T-cell (primary cell): ENCODE measurements around the gene UBAP1L. TPM values are rescaled to one million over a fixed set of nuclear protein-coding genes. Genes with fewer than 3 reads are reported as not detected.
A peak's percentile ranks its signal among the peaks of the same experiment; 100 is the strongest.
"Not testable (repeated sequence)": the region's sequence is repeated elsewhere in the genome, so short reads cannot be mapped to it uniquely, and the experiment has no call there.

Experiments used
- ATAC-seq, 4 experiments: fragments of 200-7000 bp in 3 of 4; fragments of 150-1000 bp in 1 of 4; cut with Tn5 transposase; replicated peaks in 1 of 4; 1 replicate in 3 of 4; 2 replicates in 1 of 4; pipeline ENCODE4 v1.10.0; 2021; ENCODE audit warnings: moderate library complexity in 3 of 4, mild to moderate bottlenecking in 2 of 4, moderate number of reproducible peaks in 1 of 4
- CTCF ChIA-PET, 2 donors: fragments of 300-600 bp; sonication (Branson Sonifier 250); formaldehyde crosslinking; loops; one replicate each; lab custom pipeline; 2022; ENCODE audit warnings: antibody characterized with exemption in 2 of 2; lab: Charles Lee
- POLR2A ChIA-PET, 2 donors: fragments of 300-600 bp; sonication (Branson Sonifier 250); formaldehyde crosslinking; loops; one replicate each; lab custom pipeline; 2022; ENCODE audit warnings: antibody characterized with exemption in 2 of 2; lab: Charles Lee
- DNase-seq, 35 experiments: peaks; one replicate each; pipeline versions ENCODE4 v3.0.0 to v3.0.0-alpha.2; 2013 to 2023
- H3K27ac ChIP-seq: one replicate; pipeline ENCODE4 v1.5.1; 2013; ENCODE audit warnings: low read length
- H3K27me3 ChIP-seq, 2 experiments: replicated peaks in 1 of 2; 1 replicate in 1 of 2; 2 replicates in 1 of 2; pipeline versions ENCODE4 v1.6.1 to v1.7.0; 2013; ENCODE audit warnings: low read length in 1 of 2, mixed read lengths in 1 of 2; ENCODE audit not compliant: control insufficient read depth in 2 of 2, insufficient read depth in 2 of 2; ENCODE audit errors: extremely low read depth in 1 of 2
- H3K36me3 ChIP-seq, 2 donors: 1 replicate in 1 of 2; 2 replicates in 1 of 2; pipeline versions ENCODE4 v1.6.1 to v1.7.0; 2013; ENCODE audit warnings: low read length in 1 of 2; ENCODE audit not compliant: control insufficient read depth in 2 of 2, insufficient read depth in 1 of 2; ENCODE audit errors: extremely low read depth in 1 of 2
- H3K4me1 ChIP-seq, 2 experiments: 1 replicate in 1 of 2; 2 replicates in 1 of 2; pipeline versions ENCODE4 v1.6.1 to v1.7.0; 2013; ENCODE audit warnings: low read length in 2 of 2, mixed read lengths in 1 of 2; ENCODE audit not compliant: insufficient read depth in 2 of 2, control insufficient read depth in 1 of 2; ENCODE audit errors: extremely low read depth in 1 of 2
- H3K4me3 ChIP-seq, 2 donors: 1 replicate in 1 of 2; 2 replicates in 1 of 2; pipeline versions ENCODE4 v1.5.1 to v1.7.0; 2013; ENCODE audit warnings: mild to moderate bottlenecking in 2 of 2, low read length in 1 of 2, moderate library complexity in 1 of 2; ENCODE audit not compliant: control insufficient read depth in 1 of 2; ENCODE audit errors: extremely low read depth in 1 of 2
- H3K9me3 ChIP-seq: 2 replicates; pipeline ENCODE4 v1.7.0; 2013
- H3K27ac Mint-ChIP-seq, 2 donors: one replicate each; pipeline ENCODE4 v1.8.0; 2020 to 2021; ENCODE audit warnings: mild to moderate bottlenecking in 2 of 2, mixed read lengths in 2 of 2
- H3K27me3 Mint-ChIP-seq, 2 donors: one replicate each; pipeline ENCODE4 v1.8.0; 2021 to 2022; ENCODE audit warnings: mixed read lengths in 2 of 2
- H3K36me3 Mint-ChIP-seq: one replicate; pipeline ENCODE4 v1.8.0; 2021; ENCODE audit warnings: mixed read lengths
- H3K4me1 Mint-ChIP-seq, 3 donors: one replicate each; pipeline ENCODE4 v1.8.0; 2020 to 2022; ENCODE audit warnings: mixed read lengths in 3 of 3, mild to moderate bottlenecking in 1 of 3
- H3K4me3 Mint-ChIP-seq, 3 donors: one replicate each; pipeline ENCODE4 v1.8.0; 2020 to 2022; ENCODE audit warnings: mild to moderate bottlenecking in 3 of 3, mixed read lengths in 3 of 3, moderate library complexity in 3 of 3
- H3K9me3 Mint-ChIP-seq, 3 donors: one replicate each; pipeline ENCODE4 v1.8.0; 2020 to 2022; ENCODE audit warnings: mixed read lengths in 3 of 3
- WGBS: methylation state at CpG from one replicate; pipeline ENCODE4 v1.1.5; 2013; ENCODE audit warnings: missing lambda C conversion rate; ENCODE audit not compliant: insufficient coverage; 5-methylcytosine and 5-hydroxymethylcytosine counted together
- total RNA-seq, 35 experiments: library from RNA in 6 of 35; stranded (reverse) in 6 of 35; fragments of 120-200 nt in 1 of 35; gene quantifications; one replicate each; pipeline versions ENCODE4 v1.2.1 to v1.2.4 and lab custom pipeline; 2013 to 2026

UBAP1L gene
- total RNA-seq, 5 donors from 2014 or later (not counting 1 experiment from before 2014, with no cell fraction given), result 12.5 to 15.1 (median 13.2) TPM

GRCh38 chr15:65076486-65077290 lies 38.3 kb downstream of the UBAP1L start, which contains the start of gene KBTBD13:
Gene KBTBD13, plus strand, starts transcription at chr15:65076746. Its CDS starts 70 bp downstream, at chr15:65076816.
- no peaks in the 10 kb centered on the region for H3K36me3 Mint-ChIP-seq
- H3K27ac ChIP-seq, result no peak within 1 kb of the TSS

DNA sequence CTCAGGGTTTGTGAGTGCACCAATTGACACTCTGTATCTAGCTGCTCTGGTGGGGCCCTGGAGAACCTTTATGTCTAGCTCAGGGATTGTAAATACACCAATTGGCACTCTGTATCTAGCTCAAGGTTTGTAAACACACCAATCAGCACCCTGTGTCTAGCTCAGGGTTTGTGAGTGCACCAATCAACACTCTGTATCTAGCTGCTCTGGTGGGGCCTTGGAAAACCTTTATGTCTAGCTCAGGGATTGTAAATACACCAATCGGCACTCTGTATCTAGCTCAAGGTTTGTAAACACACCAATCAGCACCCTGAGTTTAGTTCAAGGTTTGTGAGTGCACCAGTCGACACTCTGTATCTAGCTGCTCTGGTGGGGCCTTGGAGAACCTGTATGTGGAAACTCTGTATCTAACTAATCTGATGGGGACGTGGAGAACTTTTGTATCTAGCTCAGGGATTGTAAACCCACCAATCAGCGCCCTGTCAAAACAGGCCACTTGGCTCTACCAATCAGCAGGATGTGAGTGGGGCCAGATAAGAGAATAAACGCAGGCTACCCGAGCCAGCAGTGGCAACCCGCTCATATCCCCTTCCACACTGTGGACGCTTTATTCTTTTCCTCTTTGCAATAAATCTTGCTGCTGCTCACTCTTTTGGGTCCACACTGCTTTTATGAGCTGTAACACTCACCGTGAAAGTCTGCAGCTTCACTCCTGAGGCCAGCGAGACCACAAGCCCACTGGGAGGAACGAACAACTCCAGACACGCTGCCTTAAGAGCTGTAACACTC lies 39.2 kb downstream of the UBAP1L start:
- peaks cover 22 to 23% of the 10 kb centered on the region in 2 donors for H3K27me3 Mint-ChIP-seq
- DNase-seq, H3K4me3 ChIP-seq, H3K36me3 Mint-ChIP-seq, H3K9me3 ChIP-seq, POLR2A ChIA-PET, H3K27ac ChIP-seq, H3K36me3 ChIP-seq, H3K9me3 Mint-ChIP-seq, ATAC-seq, H3K27ac Mint-ChIP-seq, H3K4me1 ChIP-seq: not testable (repeated sequence)
- H3K4me1 Mint-ChIP-seq, result peaks cover 5 to 14% (median 6%) of the 10 kb centered on the region in 3 donors
- CTCF ChIA-PET, result interaction anchor here in 1 of 2 donors (0.7 kb wide), 1 partner anchor 41 kb away, joined by 3 read pairs; no protein-coding TSS in a partner anchor
- peaks cover 0 to 38% of the 10 kb centered on the region in 2 experiments for H3K27me3 ChIP-seq
- peak overlapping the region in 1 of 3 donors; percentile 28 for H3K4me3 Mint-ChIP-seq
- 69% methylated on average over 10 of the region's 12 CpGs for WGBS

More at GRCh38 chr15:65076486-65077290, 38.3 kb downstream of the UBAP1L start, which contains the start of gene KBTBD13:
- H3K9me3 Mint-ChIP-seq, result no peaks in the 10 kb centered on the region
- Histone ChIP-seq H3K4me1 (peaks cover 0 to 9% of the 10 kb centered on the region in 2 experiments), H3K4me3 (no peak within 1 kb of the TSS), H3K27me3 (peaks cover 0 to 35% of the 10 kb centered on the region in 2 experiments), H3K9me3 (no peaks in the 10 kb centered on the region), H3K36me3 (no peaks in the 10 kb centered on the region)
- CTCF ChIA-PET, result interaction anchor here in 1 of 2 donors (1.2 kb wide), 1 partner anchor 43 kb away, joined by 4 read pairs; no protein-coding TSS in a partner anchor
- WGBS, result 92% methylated on average over 67 of the region's 73 CpGs
- H3K27ac Mint-ChIP-seq, result no peak within 1 kb of the TSS
- peak within 1 kb of the TSS in 1 of 3 donors; percentile 59 for H3K4me3 Mint-ChIP-seq
- H3K27me3 Mint-ChIP-seq, result peaks cover 21 to 23% of the 10 kb centered on the region in 2 donors
- DNase-seq (no peak), ATAC-seq (no peak)
- POLR2A ChIA-PET, result no interaction called here
- peaks cover 5 to 14% (median 8%) of the 10 kb centered on the region in 3 donors for H3K4me1 Mint-ChIP-seq

GRCh38 chr15:65074946-65075345 lies 40.1 kb downstream of the UBAP1L start:
- POLR2A ChIA-PET, H3K27ac ChIP-seq, H3K36me3 ChIP-seq, CTCF ChIA-PET, ATAC-seq, H3K4me3 ChIP-seq, H3K36me3 Mint-ChIP-seq, H3K4me1 ChIP-seq, H3K9me3 ChIP-seq, H3K4me3 Mint-ChIP-seq, H3K9me3 Mint-ChIP-seq, H3K27ac Mint-ChIP-seq, DNase-seq: not testable (repeated sequence)
- WGBS, result 96% methylated on average over 14 of the region's 22 CpGs
- H3K27me3 ChIP-seq, result peaks cover 0 to 38% of the 10 kb centered on the region in 2 experiments
- Mint-ChIP-seq H3K4me1 (peaks cover 5 to 14% (median 6%) of the 10 kb centered on the region in 3 donors), H3K27me3 (peaks cover 23 to 24% of the 10 kb centered on the region in 2 donors)

GRCh38 chr15:65072617-65073016 lies 42.4 kb downstream of the UBAP1L start:
- DNase-seq (no peak), ATAC-seq (no peak)
- WGBS, result 92% methylated on average over 2 of the region's 3 CpGs
- Histone ChIP-seq H3K27me3 (peaks cover 5 to 29% of the 10 kb centered on the region in 2 experiments), H3K4me1 (peaks cover 0 to 4% of the 10 kb centered on the region in 2 experiments), H3K9me3 (no peaks in the 10 kb centered on the region), H3K27ac (no peak overlapping the region), H3K36me3 (no peaks in the 10 kb centered on the region), H3K4me3 (no peak overlapping the region)
- no peaks in the 10 kb centered on the region for H3K36me3 Mint-ChIP-seq
- peaks cover 5 to 12% (median 7%) of the 10 kb centered on the region in 3 donors for H3K4me1 Mint-ChIP-seq
- no peak overlapping the region for H3K27ac Mint-ChIP-seq
- no peaks in the 10 kb centered on the region for H3K9me3 Mint-ChIP-seq
- H3K4me3 Mint-ChIP-seq, result no peak overlapping the region
- ChIA-PET CTCF (interaction anchor here in 1 of 2 donors (0.6 kb wide), 1 partner anchor 20 kb away, joined by 9 read pairs; no protein-coding TSS in a partner anchor), POLR2A (interaction anchor here in 1 of 2 donors (0.6 kb wide), 1 partner anchor 172 kb away, joined by 3 read pairs; no protein-coding TSS in a partner anchor)
- H3K27me3 Mint-ChIP-seq, result peaks cover 15 to 25% of the 10 kb centered on the region in 2 donors

- whole genome bisulfite sequencing, result no CpG with 5 or more reads among the region's 1 CpG
- CTCF ChIA-PET, result interaction anchor here in 1 of 2 donors (0.6 kb wide), 1 partner anchor 20 kb away, joined by 9 read pairs; no protein-coding TSS in a partner anchor
- H3K4me1 ChIP-seq, result peaks cover 0 to 9% of the 10 kb centered on the region in 2 experiments
- H3K27me3 ChIP-seq, result peaks cover 5 to 32% of the 10 kb centered on the region in 2 experiments
- H3K4me1 Mint-ChIP-seq, result peaks cover 9 to 15% (median 10%) of the 10 kb centered on the region in 3 donors
- no peak for DNase-seq
- no peak overlapping the region for H3K27ac Mint-ChIP-seq
- H3K27ac ChIP-seq, result no peak overlapping the region
- no peak for ATAC-seq
- no peak overlapping the region for H3K4me3 Mint-ChIP-seq
- H3K4me3 ChIP-seq, result no peak overlapping the region
- H3K36me3 ChIP-seq, result no peaks in the 10 kb centered on the region
- H3K9me3 Mint-ChIP-seq, result no peaks in the 10 kb centered on the region
- no peaks in the 10 kb centered on the region for H3K36me3 Mint-ChIP-seq
- no peaks in the 10 kb centered on the region for H3K9me3 ChIP-seq
- peaks cover 18 to 29% of the 10 kb centered on the region in 2 donors for H3K27me3 Mint-ChIP-seq
- POLR2A ChIA-PET, result no interaction called here
Measured at GRCh38 chr15:65072027-65072426, 43.0 kb downstream of the UBAP1L start.

- Histone ChIP-seq H3K27ac (no peak overlapping the region), H3K4me1 (peaks cover 0 to 9% of the 10 kb centered on the region in 2 experiments), H3K9me3 (no peaks in the 10 kb centered on the region), H3K4me3 (no peak overlapping the region), H3K36me3 (no peaks in the 10 kb centered on the region), H3K27me3 (peaks cover 5 to 35% of the 10 kb centered on the region in 2 experiments)
- Mint-ChIP-seq H3K27ac (no peak overlapping the region), H3K9me3 (no peaks in the 10 kb centered on the region), H3K4me3 (no peak overlapping the region), H3K27me3 (peaks cover 21 to 32% of the 10 kb centered on the region in 2 donors), H3K4me1 (peaks cover 8 to 15% (median 10%) of the 10 kb centered on the region in 3 donors), H3K36me3 (no peaks in the 10 kb centered on the region)
- WGBS, result 63% methylated on average over 3 of the region's 5 CpGs
- ChIA-PET CTCF (no interaction called here), POLR2A (no interaction called here)
- ATAC-seq (no peak), DNase-seq (no peak)
Measured at GRCh38 chr15:65071381-65071811, 43.6 kb downstream of the UBAP1L start.
